ENCODE data around the gene TGM3.
A peak's percentile ranks its signal among the peaks of the same experiment; 100 is the strongest.

TGM3 gene

GRCh38 chr20:2373098-2373497 lies 77.3 kb downstream of the TGM3 start:
- no peak for DNase-seq (ENCODE audit: low read depth, low spot score)
- H3K9ac ChIP-seq (ENCODE audit: insufficient read length), result no peak overlapping the region
- no peak overlapping the region for H3K27ac ChIP-seq
- H3K36me3 ChIP-seq (ENCODE audit: insufficient read depth, low read length), result no peaks in the 10 kb centered on the region
- no peak for TF ChIP-seq FOXP2 (optimal IDR thresholded peaks at IDR 0.05; ENCODE audit: control extremely low read depth, extremely low read length, insufficient read depth)
- TF ChIP-seq EZH2 (IDR thresholded peaks at IDR 0.05), result no peak
- no peak for TF ChIP-seq POLR2AphosphoS5 (IDR thresholded peaks at IDR 0.05; ENCODE audit: borderline replicate concordance, low read depth, low read length)
- no peak overlapping the region for H3K4me3 ChIP-seq
- no peaks in the 10 kb centered on the region for H3K9me3 ChIP-seq (ENCODE audit: low read depth, low read length)

- Histone ChIP-seq H3K9me3 (ENCODE audit: low read depth, low read length) (no peaks in the 10 kb centered on the region), H3K9ac (ENCODE audit: insufficient read length) (no peak overlapping the region), H3K36me3 (ENCODE audit: insufficient read depth, low read length) (no peaks in the 10 kb centered on the region), H3K27ac (no peak overlapping the region), H3K4me3 (no peak overlapping the region)
- DNase-seq (ENCODE audit: low read depth, low spot score), result no peak
- TF ChIP-seq EZH2 (IDR thresholded peaks at IDR 0.05) (no peak), FOXP2 (optimal IDR thresholded peaks at IDR 0.05; ENCODE audit: control extremely low read depth, extremely low read length, insufficient read depth) (no peak), POLR2AphosphoS5 (IDR thresholded peaks at IDR 0.05; ENCODE audit: borderline replicate concordance, low read depth, low read length) (no peak)
Observed at GRCh38 chr20:2374346-2375125, 78.7 kb downstream of the TGM3 start.

- Histone ChIP-seq H3K36me3 (ENCODE audit: insufficient read depth, low read length) (no peaks in the 10 kb centered on the region), H3K9ac (ENCODE audit: insufficient read length) (no peak overlapping the region), H3K4me3 (no peak overlapping the region), H3K27ac (no peak overlapping the region), H3K9me3 (ENCODE audit: low read depth, low read length) (no peaks in the 10 kb centered on the region)
- TF ChIP-seq EZH2 (IDR thresholded peaks at IDR 0.05) (no peak), POLR2AphosphoS5 (IDR thresholded peaks at IDR 0.05; ENCODE audit: borderline replicate concordance, low read depth, low read length) (no peak), FOXP2 (optimal IDR thresholded peaks at IDR 0.05; ENCODE audit: control extremely low read depth, extremely low read length, insufficient read depth) (no peak)
- DNase-seq (ENCODE audit: low read depth, low spot score), result no peak
Observed at GRCh38 chr20:2378893-2379292, 83.1 kb downstream of the TGM3 start.

GRCh38 chr20:2379511-2380229 lies 83.9 kb downstream of the TGM3 start:
- Histone ChIP-seq H3K9me3 (ENCODE audit: low read depth, low read length) (no peaks in the 10 kb centered on the region), H3K36me3 (ENCODE audit: insufficient read depth, low read length) (no peaks in the 10 kb centered on the region), H3K4me3 (no peak overlapping the region), H3K27ac (no peak overlapping the region), H3K9ac (ENCODE audit: insufficient read length) (no peak overlapping the region)
- peak; percentile 72 for DNase-seq (ENCODE audit: low read depth, low spot score)
- TF ChIP-seq FOXP2 (optimal IDR thresholded peaks at IDR 0.05; ENCODE audit: control extremely low read depth, extremely low read length, insufficient read depth) (no peak), POLR2AphosphoS5 (IDR thresholded peaks at IDR 0.05; ENCODE audit: borderline replicate concordance, low read depth, low read length) (no peak), EZH2 (IDR thresholded peaks at IDR 0.05) (no peak)

GRCh38 chr20:2380601-2381000 lies 84.8 kb downstream of the TGM3 start, which contains the start of gene TGM6:
Gene TGM6, plus strand, starts transcription at chr20:2380901. Its CDS starts 68 bp downstream, at chr20:2380969.
- TF ChIP-seq POLR2AphosphoS5 (IDR thresholded peaks at IDR 0.05; ENCODE audit: borderline replicate concordance, low read depth, low read length) (no peak), FOXP2 (optimal IDR thresholded peaks at IDR 0.05; ENCODE audit: control extremely low read depth, extremely low read length, insufficient read depth) (no peak), EZH2 (IDR thresholded peaks at IDR 0.05) (no peak)
- Histone ChIP-seq H3K27ac (no peak within 1 kb of the TSS), H3K9me3 (ENCODE audit: low read depth, low read length) (no peaks in the 10 kb centered on the region), H3K4me3 (no peak within 1 kb of the TSS), H3K9ac (ENCODE audit: insufficient read length) (no peak within 1 kb of the TSS), H3K36me3 (ENCODE audit: insufficient read depth, low read length) (no peaks in the 10 kb centered on the region)
- DNase-seq (ENCODE audit: low read depth, low spot score), result no peak

- DNase-seq (ENCODE audit: low read depth, low spot score), result no peak
- H3K9ac ChIP-seq (ENCODE audit: insufficient read length), result no peak overlapping the region
- TF ChIP-seq EZH2 (IDR thresholded peaks at IDR 0.05), result no peak
- TF ChIP-seq FOXP2 (optimal IDR thresholded peaks at IDR 0.05; ENCODE audit: control extremely low read depth, extremely low read length, insufficient read depth), result no peak
- TF ChIP-seq POLR2AphosphoS5 (IDR thresholded peaks at IDR 0.05; ENCODE audit: borderline replicate concordance, low read depth, low read length), result no peak
- no peaks in the 10 kb centered on the region for H3K9me3 ChIP-seq (ENCODE audit: low read depth, low read length)
- H3K4me3 ChIP-seq, result no peak overlapping the region
- no peaks in the 10 kb centered on the region for H3K36me3 ChIP-seq (ENCODE audit: insufficient read depth, low read length)
- H3K27ac ChIP-seq, result no peak overlapping the region
Observed at GRCh38 chr20:2381303-2381702, 85.5 kb downstream of the TGM3 start.

GRCh38 chr20:2382833-2383232 lies 87.0 kb downstream of the TGM3 start:
- Histone ChIP-seq H3K27ac (no peak overlapping the region), H3K9me3 (ENCODE audit: low read depth, low read length) (no peaks in the 10 kb centered on the region), H3K4me3 (no peak overlapping the region), H3K9ac (ENCODE audit: insufficient read length) (no peak overlapping the region), H3K36me3 (ENCODE audit: insufficient read depth, low read length) (no peaks in the 10 kb centered on the region)
- TF ChIP-seq FOXP2 (optimal IDR thresholded peaks at IDR 0.05; ENCODE audit: control extremely low read depth, extremely low read length, insufficient read depth), result no peak
- TF ChIP-seq EZH2 (IDR thresholded peaks at IDR 0.05), result no peak
- TF ChIP-seq POLR2AphosphoS5 (IDR thresholded peaks at IDR 0.05; ENCODE audit: borderline replicate concordance, low read depth, low read length), result no peak
- DNase-seq (ENCODE audit: low read depth, low spot score), result no peak

- Histone ChIP-seq H3K9me3 (ENCODE audit: low read depth, low read length) (no peaks in the 10 kb centered on the region), H3K4me3 (no peak overlapping the region), H3K9ac (ENCODE audit: insufficient read length) (no peak overlapping the region), H3K27ac (no peak overlapping the region), H3K36me3 (ENCODE audit: insufficient read depth, low read length) (no peaks in the 10 kb centered on the region)
- no peak for DNase-seq (ENCODE audit: low read depth, low spot score)
- TF ChIP-seq FOXP2 (optimal IDR thresholded peaks at IDR 0.05; ENCODE audit: control extremely low read depth, extremely low read length, insufficient read depth), result no peak
Observed at GRCh38 chr20:2385026-2385425, 89.2 kb downstream of the TGM3 start.
